Gastroesophageal sphincter (tissue), 3 donors: ENCODE data around the gene ZNF580.

Experiments used
- CTCF ChIP-seq, 4 experiments: fragments of 200-600 bp in 2 of 4; fragments of 450-650 bp in 2 of 4; sonication (generic) in 1 of 4; IDR thresholded peaks; one replicate each; pipeline ENCODE4 v1.5.1; 2017 to 2019; ENCODE audit warnings: antibody characterized with exemption in 4 of 4, mild to moderate bottlenecking in 2 of 4, moderate library complexity in 2 of 4
- POLR2A ChIP-seq, 2 donors: fragments of 450-650 bp; IDR thresholded peaks; one replicate each; pipeline ENCODE4 v1.6.1; 2017; ENCODE audit warnings: antibody characterized with exemption in 2 of 2, mild to moderate bottlenecking in 2 of 2, moderate library complexity in 1 of 2
- POLR2AphosphoS5 ChIP-seq: sonication (generic); formaldehyde crosslinking; IDR thresholded peaks from one replicate; pipeline ENCODE4 v1.6.1; 2017; ENCODE audit warnings: antibody characterized with exemption

DNA sequence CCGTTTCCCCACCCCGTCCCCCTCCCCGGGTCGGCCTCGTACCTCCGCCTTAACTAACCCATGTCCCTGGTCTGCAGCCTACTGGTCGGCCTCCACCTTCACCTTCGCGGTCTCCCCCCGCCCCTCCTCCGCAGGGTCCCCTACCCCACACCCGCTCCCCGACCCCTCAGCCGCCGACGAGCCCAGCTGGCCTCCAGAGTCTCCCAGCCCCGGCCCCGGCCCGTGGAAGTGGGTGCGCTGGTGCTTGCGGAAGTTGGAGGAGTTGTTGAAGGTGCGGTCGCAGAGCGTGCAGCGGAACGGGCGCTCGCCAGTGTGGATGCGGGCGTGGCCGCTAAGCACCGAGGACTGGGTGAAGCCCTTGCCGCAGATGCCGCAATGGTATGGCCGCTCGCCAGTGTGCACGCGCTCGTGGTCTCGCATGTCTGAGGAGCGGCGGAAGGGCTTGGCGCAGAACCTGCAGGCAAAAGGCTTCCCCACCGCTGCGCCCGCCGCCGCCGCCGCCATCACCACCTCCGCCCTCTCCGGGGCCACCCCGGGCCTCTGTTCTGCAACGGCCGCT lies 19.1 kb upstream of the ZNF580 start:
- TF ChIP-seq CTCF (IDR thresholded peaks at IDR 0.05) (no peak), POLR2AphosphoS5 (no peak), POLR2A (IDR thresholded peaks at IDR 0.05) (no peak)
